GM23338 (cell line): ENCODE results near the gene NHSL1.

ENCODE experiments used
- CREB1 ChIP-seq: fragments of 250-450 bp; sonication (Bioruptor Pico); IDR thresholded peaks from 2 replicates; pipeline ENCODE4 v1.5.0; 2020; ENCODE audit warnings: low read depth, mild to moderate bottlenecking, moderate library complexity
- CTCF ChIP-seq, 2 experiments: fragments of 200-600 bp in 1 of 2; sonication (generic) in 1 of 2; conservative IDR thresholded peaks; 2 replicates each; pipeline versions ENCODE4 v1.5.1 to v1.6.1; 2016 to 2017; ENCODE audit warnings: antibody characterized with exemption in 2 of 2, low read depth in 2 of 2, mild to moderate bottlenecking in 2 of 2, moderate library complexity in 1 of 2
- EZH2 ChIP-seq: fragments of 200-600 bp; sonication (generic); IDR thresholded peaks from one replicate; pipeline ENCODE4 v1.8.0; 2017; ENCODE audit warnings: antibody characterized with exemption, mild to moderate bottlenecking, low read depth; ENCODE audit not compliant: unreplicated experiment
- EZH2phosphoT487 ChIP-seq: fragments of 200-600 bp; sonication (generic); IDR thresholded peaks from one replicate; pipeline ENCODE4 v1.8.1; 2018; ENCODE audit warnings: antibody characterized with exemption; ENCODE audit not compliant: unreplicated experiment
- JUNB ChIP-seq: IDR thresholded peaks from one replicate; pipeline ENCODE4 v1.6.1; 2016; ENCODE audit warnings: antibody characterized with exemption; ENCODE audit not compliant: unreplicated experiment
- POLR2AphosphoS5 ChIP-seq: IDR thresholded peaks from 2 replicates; pipeline ENCODE4 v1.6.1; 2016; ENCODE audit warnings: antibody characterized with exemption, low read depth
- REST ChIP-seq: IDR thresholded peaks from one replicate; pipeline ENCODE4 v1.6.1; 2018; ENCODE audit warnings: antibody characterized with exemption; ENCODE audit not compliant: unreplicated experiment
- ZNF331 ChIP-seq: fragments of 250-450 bp; sonication (Bioruptor Pico); IDR thresholded peaks from 2 replicates; pipeline ENCODE4 v1.5.0; 2020; ENCODE audit warnings: low read depth, mild to moderate bottlenecking, moderate library complexity

GRCh38 chr6:138461647-138462046, 37.6 kb downstream of the NHSL1 start:
- no peak for TF ChIP-seq CTCF (conservative IDR thresholded peaks at IDR 0.05; ENCODE audit: low read depth in 2 of 2)
- TF ChIP-seq EZH2phosphoT487, result no peak
- no peak for TF ChIP-seq EZH2
- no peak for TF ChIP-seq REST
- TF ChIP-seq POLR2AphosphoS5, result no peak
- no peak for TF ChIP-seq ZNF331 (CRISPR knock-in tag)
- no peak for TF ChIP-seq JUNB
- TF ChIP-seq CREB1 (CRISPR knock-in tag), result no peak
